ENCODE measurements around the gene BCL2L15.

Gene BCL2L15

GRCh38 chr1:113887402-113888175, at the start of gene BCL2L15:
TSS of gene BCL2L15 (minus strand) at chr1:113887581. CDS start at chr1:113887375, 206 bp downstream.
- no peak for DNase-seq

- DNase-seq: no peak
Measured at GRCh38 chr1:113937146-113937545, 49.8 kb upstream of the BCL2L15 start.

- DNase-seq: no peak
Measured at GRCh38 chr1:113935970-113936369, 48.6 kb upstream of the BCL2L15 start.

- DNase-seq: no peak
Measured at GRCh38 chr1:113935176-113935575, 47.8 kb upstream of the BCL2L15 start.

- no peak for DNase-seq
Measured at GRCh38 chr1:113934511-113935055, 47.2 kb upstream of the BCL2L15 start.

GRCh38 chr1:113934006-113934405, 46.6 kb upstream of the BCL2L15 start:
- DNase-seq: no peak

- no peak for DNase-seq
Measured at GRCh38 chr1:113931451-113931851, 44.1 kb upstream of the BCL2L15 start.

GRCh38 chr1:113930499-113931161, 43.2 kb upstream of the BCL2L15 start:
- no peak for DNase-seq

- peak; percentile 7 for DNase-seq
Measured at GRCh38 chr1:113929750-113930498, 42.5 kb upstream of the BCL2L15 start.

GRCh38 chr1:113928941-113929749, 41.8 kb upstream of the BCL2L15 start, which contains the start of gene HIPK1:
TSS of gene HIPK1 (plus strand) at chr1:113929324.
- DNase-seq: peak; percentile 75

- DNase-seq: no peak
Measured at GRCh38 chr1:113928187-113928930, 41.0 kb upstream of the BCL2L15 start.

GRCh38 chr1:113924473-113924872, 37.1 kb upstream of the BCL2L15 start:
- no peak for DNase-seq

GRCh38 chr1:113922957-113923356, 35.6 kb upstream of the BCL2L15 start:
- DNase-seq: no peak

GRCh38 chr1:113918243-113918642, 30.9 kb upstream of the BCL2L15 start:
- DNase-seq: no peak

- no peak for DNase-seq
Measured at GRCh38 chr1:113917400-113918082, 30.2 kb upstream of the BCL2L15 start.

- DNase-seq: no peak
Measured at GRCh38 chr1:113916974-113917373, 29.6 kb upstream of the BCL2L15 start.

GRCh38 chr1:113913887-113914664, 26.7 kb upstream of the BCL2L15 start:
- no peak for DNase-seq

GRCh38 chr1:113913312-113913668, 25.9 kb upstream of the BCL2L15 start:
- DNase-seq: no peak

GRCh38 chr1:113912594-113913311, 25.4 kb upstream of the BCL2L15 start:
- no peak for DNase-seq

- DNase-seq: no peak
Measured at GRCh38 chr1:113905435-113905861, 18.1 kb upstream of the BCL2L15 start.
